ENCODE data around the gene ACTRT3.
"Not testable (repeated sequence)": the region's sequence is repeated elsewhere in the genome, so short reads cannot be mapped to it uniquely, and the experiment has no call there.

ACTRT3 gene

GRCh38 chr3:169744366-169745054 is 24.9 kb downstream of the ACTRT3 start:
- no peak overlapping the region for H2AFZ ChIP-seq (ENCODE audit: low read depth)
- peaks cover 8% of the 10 kb centered on the region for H3K4me1 ChIP-seq (ENCODE audit: low read depth, poor library complexity, severe bottlenecking)
- no peak overlapping the region for H3K27ac ChIP-seq
- H3K36me3 ChIP-seq (ENCODE audit: insufficient read depth): no peaks in the 10 kb centered on the region
- no peak overlapping the region; the same call in 1 of the 2 replicates for H3K4me2 ChIP-seq
- H3K27me3 ChIP-seq (ENCODE audit: insufficient read depth, low read depth): no peaks in the 10 kb centered on the region
- H3K79me2 ChIP-seq (ENCODE audit: insufficient read depth, low read depth): no peaks in the 10 kb centered on the region
- H4K20me1 ChIP-seq (ENCODE audit: insufficient read depth): no peaks in the 10 kb centered on the region
- no peak overlapping the region for H3K9ac ChIP-seq
- no peak overlapping the region for H3K4me3 ChIP-seq (IDR thresholded peaks at IDR 0.05; ENCODE audit: insufficient read depth, low read depth, low read length)
- peak; percentile 72 for TF ChIP-seq CTCF (conservative IDR thresholded peaks at IDR 0.05; ENCODE audit: low read depth, low read length)

- H3K4me2 ChIP-seq: no peak overlapping the region
- no peaks in the 10 kb centered on the region for H4K20me1 ChIP-seq (ENCODE audit: insufficient read depth)
- H3K4me1 ChIP-seq (ENCODE audit: low read depth, poor library complexity, severe bottlenecking): peaks cover 8% of the 10 kb centered on the region
- TF ChIP-seq CTCF (conservative IDR thresholded peaks at IDR 0.05; ENCODE audit: low read depth, low read length): no peak
- no peak overlapping the region for H3K9ac ChIP-seq
- no peaks in the 10 kb centered on the region for H3K79me2 ChIP-seq (ENCODE audit: insufficient read depth, low read depth)
- no peak overlapping the region for H2AFZ ChIP-seq (ENCODE audit: low read depth)
- H3K36me3 ChIP-seq (ENCODE audit: insufficient read depth): no peaks in the 10 kb centered on the region
- H3K27me3 ChIP-seq (ENCODE audit: insufficient read depth, low read depth): no peaks in the 10 kb centered on the region
- no peak overlapping the region for H3K4me3 ChIP-seq (IDR thresholded peaks at IDR 0.05; ENCODE audit: insufficient read depth, low read depth, low read length)
- no peak overlapping the region for H3K27ac ChIP-seq
Observed at GRCh38 chr3:169739067-169739466, 30.3 kb downstream of the ACTRT3 start.

GRCh38 chr3:169731857-169732256 is 37.5 kb downstream of the ACTRT3 start:
- H4K20me1 ChIP-seq (ENCODE audit: insufficient read depth); H3K9ac ChIP-seq; H2AFZ ChIP-seq (ENCODE audit: low read depth); H3K4me2 ChIP-seq; H3K27me3 ChIP-seq (ENCODE audit: insufficient read depth, low read depth); H3K4me1 ChIP-seq (ENCODE audit: low read depth, poor library complexity, severe bottlenecking); H3K27ac ChIP-seq; H3K79me2 ChIP-seq (ENCODE audit: insufficient read depth, low read depth); H3K36me3 ChIP-seq (ENCODE audit: insufficient read depth); H3K4me3 ChIP-seq (IDR thresholded peaks at IDR 0.05; ENCODE audit: insufficient read depth, low read depth, low read length): not testable (repeated sequence)

- no peak overlapping the region for H2AFZ ChIP-seq (ENCODE audit: low read depth)
- no peak overlapping the region for H3K4me3 ChIP-seq (IDR thresholded peaks at IDR 0.05; ENCODE audit: insufficient read depth, low read depth, low read length)
- no peaks in the 10 kb centered on the region for H4K20me1 ChIP-seq (ENCODE audit: insufficient read depth)
- H3K27me3 ChIP-seq (ENCODE audit: insufficient read depth, low read depth): no peaks in the 10 kb centered on the region
- no peaks in the 10 kb centered on the region for H3K79me2 ChIP-seq (ENCODE audit: insufficient read depth, low read depth)
- no peaks in the 10 kb centered on the region for H3K4me1 ChIP-seq (ENCODE audit: low read depth, poor library complexity, severe bottlenecking)
- no peak for TF ChIP-seq CTCF (conservative IDR thresholded peaks at IDR 0.05; ENCODE audit: low read depth, low read length)
- no peak overlapping the region for H3K27ac ChIP-seq
- H3K36me3 ChIP-seq (ENCODE audit: insufficient read depth): no peaks in the 10 kb centered on the region
- H3K4me2 ChIP-seq: no peak overlapping the region
- no peak overlapping the region for H3K9ac ChIP-seq
Observed at GRCh38 chr3:169722724-169723123, 46.6 kb downstream of the ACTRT3 start.

GRCh38 chr3:169718415-169718814 is 50.9 kb downstream of the ACTRT3 start:
- H3K4me2 ChIP-seq; H2AFZ ChIP-seq (ENCODE audit: low read depth); H3K36me3 ChIP-seq (ENCODE audit: insufficient read depth); H3K27me3 ChIP-seq (ENCODE audit: insufficient read depth, low read depth); H3K79me2 ChIP-seq (ENCODE audit: insufficient read depth, low read depth); H3K27ac ChIP-seq; H3K4me1 ChIP-seq (ENCODE audit: low read depth, poor library complexity, severe bottlenecking); H3K4me3 ChIP-seq (IDR thresholded peaks at IDR 0.05; ENCODE audit: insufficient read depth, low read depth, low read length); H3K9ac ChIP-seq; H4K20me1 ChIP-seq (ENCODE audit: insufficient read depth): not testable (repeated sequence)
